HCT116 (cell line): ENCODE measurements around the gene AKAP3.

Source experiments
- CEBPB ChIP-seq: IDR thresholded peaks from 2 replicates; pipeline ENCODE4 v1.6.1; 2012; ENCODE audit warnings: low read depth
- MAX ChIP-seq: IDR thresholded peaks from 2 replicates; pipeline ENCODE4 v1.6.1; 2012
- SP1 ChIP-seq: IDR thresholded peaks from 2 replicates; pipeline ENCODE4 v1.6.1; 2012; ENCODE audit warnings: low read depth
- SRF ChIP-seq: IDR thresholded peaks from 2 replicates; pipeline ENCODE4 v1.6.1; 2012; ENCODE audit warnings: low read depth
- TCF7L2 ChIP-seq: IDR thresholded peaks from 2 replicates; pipeline ENCODE4 v1.7.0; 2011; ENCODE audit warnings: borderline replicate concordance, inconsistent platforms; ENCODE audit not compliant: insufficient read depth, insufficient read length; ENCODE audit errors: extremely low read depth
- TF ChIP-seq, protein P1 (sequence below), 3 experiments: fragments of 200-600 bp in 1 of 3; sonication (generic) in 1 of 3; IDR thresholded peaks in 2 of 3; conservative IDR thresholded peaks in 1 of 3; 2 replicates each; pipeline ENCODE4 v1.5.1; 2012 to 2017; ENCODE audit warnings: low read depth in 2 of 3, low read length in 2 of 3, antibody characterized with exemption in 1 of 3, borderline replicate concordance in 1 of 3, control low read depth in 1 of 3, mild to moderate bottlenecking in 1 of 3, mixed read lengths in 1 of 3, mixed run types in 1 of 3, moderate library complexity in 1 of 3; ENCODE audit not compliant: insufficient read depth in 1 of 3

DNA sequence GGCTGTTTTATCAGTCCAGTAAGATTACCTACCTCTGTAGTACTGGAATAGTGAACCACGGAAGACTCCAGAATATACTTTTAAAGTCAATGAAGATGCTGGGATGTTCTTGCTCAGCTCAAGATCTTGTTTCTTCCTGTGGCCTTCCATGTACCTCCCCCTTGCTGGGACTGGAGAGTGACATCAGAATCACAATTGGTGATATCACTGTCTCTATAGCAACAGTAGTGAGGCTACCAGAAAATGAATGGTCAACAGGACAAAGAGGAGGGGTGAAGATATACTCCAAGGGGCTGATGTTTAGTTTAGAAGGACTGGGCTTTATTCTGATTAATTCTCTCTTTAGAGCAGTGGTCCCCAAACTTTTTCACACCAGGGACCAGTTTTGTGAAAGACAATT, 3.8 kb downstream of the AKAP3 start:
- TF ChIP-seq SRF: no peak
- TF ChIP-seq SP1: no peak
- TF ChIP-seq TCF7L2: no peak
- no peak for TF ChIP-seq CEBPB
- no peak for TF ChIP-seq MAX
- TF ChIP-seq, protein P1, sequence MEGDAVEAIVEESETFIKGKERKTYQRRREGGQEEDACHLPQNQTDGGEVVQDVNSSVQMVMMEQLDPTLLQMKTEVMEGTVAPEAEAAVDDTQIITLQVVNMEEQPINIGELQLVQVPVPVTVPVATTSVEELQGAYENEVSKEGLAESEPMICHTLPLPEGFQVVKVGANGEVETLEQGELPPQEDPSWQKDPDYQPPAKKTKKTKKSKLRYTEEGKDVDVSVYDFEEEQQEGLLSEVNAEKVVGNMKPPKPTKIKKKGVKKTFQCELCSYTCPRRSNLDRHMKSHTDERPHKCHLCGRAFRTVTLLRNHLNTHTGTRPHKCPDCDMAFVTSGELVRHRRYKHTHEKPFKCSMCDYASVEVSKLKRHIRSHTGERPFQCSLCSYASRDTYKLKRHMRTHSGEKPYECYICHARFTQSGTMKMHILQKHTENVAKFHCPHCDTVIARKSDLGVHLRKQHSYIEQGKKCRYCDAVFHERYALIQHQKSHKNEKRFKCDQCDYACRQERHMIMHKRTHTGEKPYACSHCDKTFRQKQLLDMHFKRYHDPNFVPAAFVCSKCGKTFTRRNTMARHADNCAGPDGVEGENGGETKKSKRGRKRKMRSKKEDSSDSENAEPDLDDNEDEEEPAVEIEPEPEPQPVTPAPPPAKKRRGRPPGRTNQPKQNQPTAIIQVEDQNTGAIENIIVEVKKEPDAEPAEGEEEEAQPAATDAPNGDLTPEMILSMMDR (IDR thresholded peaks at IDR 0.05 in 2 of 3, conservative IDR thresholded peaks at IDR 0.05 in 1 of 3; ENCODE audit: borderline replicate concordance in 1 of 3, insufficient read depth in 1 of 3, low read depth in 2 of 3, low read length in 2 of 3): no peak
